GM12878 (cell line): ENCODE measurements around the gene TOMM34. TPM values are rescaled to one million over a fixed set of nuclear protein-coding genes. Genes with fewer than 3 reads are reported as not detected.
A peak's percentile ranks its signal among the peaks of the same experiment; 100 is the strongest.

Experiments
- IKZF1 ChIP-seq: fragments of 450-650 bp; conservative IDR thresholded peaks from 2 replicates; pipeline ENCODE4 v1.6.1; 2017; ENCODE audit warnings: antibody characterized with exemption, mild to moderate bottlenecking
- RCOR1 ChIP-seq: conservative IDR thresholded peaks from 2 replicates; pipeline ENCODE4 v1.6.1; 2012; ENCODE audit warnings: low read depth, low read length, improper control_type of control experiment
- RUNX3 ChIP-seq: IDR thresholded peaks from 2 replicates; pipeline ENCODE4 v1.6.1; 2012; ENCODE audit warnings: low read length, inconsistent platforms
- SIN3A ChIP-seq: IDR thresholded peaks from 2 replicates; pipeline ENCODE4 v1.6.1; 2012; ENCODE audit warnings: low read depth, low read length, improper control_type of control experiment
- SPI1 ChIP-seq: IDR thresholded peaks from 2 replicates; pipeline ENCODE4 v1.6.1; 2011; ENCODE audit warnings: low read depth, mild to moderate bottlenecking, low read length, moderate library complexity, borderline replicate concordance; ENCODE audit not compliant: insufficient read depth
- TARDBP ChIP-seq: IDR thresholded peaks from 2 replicates; pipeline ENCODE4 v1.6.1; 2016; ENCODE audit warnings: borderline replicate concordance
- TCF7 ChIP-seq: IDR thresholded peaks from 2 replicates; pipeline ENCODE4 v1.6.1; 2014; ENCODE audit warnings: antibody characterized with exemption, borderline replicate concordance
- ZBED1 ChIP-seq: IDR thresholded peaks from 2 replicates; pipeline ENCODE4 v1.6.1; 2016; ENCODE audit warnings: borderline replicate concordance
- ZNF24 ChIP-seq: fragments of 450-650 bp; IDR thresholded peaks from 2 replicates; pipeline ENCODE4 v1.6.1; 2017; ENCODE audit warnings: antibody characterized with exemption, mild to moderate bottlenecking
- ZNF687 ChIP-seq: fragments of 450-650 bp; IDR thresholded peaks from 2 replicates; pipeline ENCODE4 v1.6.1; 2017; ENCODE audit warnings: mild to moderate bottlenecking, moderate library complexity
- polyA plus RNA-seq, 11 experiments: library from polyadenylated mRNA; depleted of rRNA in 4 of 11; unstranded in 6 of 11; stranded (reverse) in 5 of 11; fragments of >200 nt; fragmentation: Nextera tagmentation in 4 of 11; fragmentation: Illumina TruSeq in 1 of 11; extraction: Ambion mirVana in 4 of 11; extraction: Trizol in 1 of 11; gene quantifications; 1 replicate in 1 of 11; 2 replicates in 10 of 11; pipeline versions ENCODE4 v1.2.1 to v1.2.3, GENCODE V29; 2011 to 2016; ENCODE audit warnings: inconsistent platforms in 2 of 11, missing spikeins in 2 of 11, low read depth in 1 of 11
- total RNA-seq, 4 experiments: library from RNA; depleted of rRNA in 3 of 4; stranded (reverse); fragments of >200 nt in 3 of 4; fragmentation: Illumina TruSeq in 1 of 4; extraction: Trizol in 1 of 4; gene quantifications; 2 replicates each; pipeline versions ENCODE4 v1.2.1 to v1.2.3, GENCODE V29; 2013 to 2021
- TF ChIP-seq, protein P1 (sequence below): IDR thresholded peaks from 2 replicates; pipeline ENCODE4 v1.6.1; 2012; ENCODE audit warnings: low read depth, low read length, improper control_type of control experiment
- TF ChIP-seq, protein P2 (sequence below): IDR thresholded peaks from 2 replicates; pipeline ENCODE4 v1.6.1; 2011; ENCODE audit warnings: borderline replicate concordance, low read depth, mild to moderate bottlenecking, moderate library complexity, low read length; ENCODE audit not compliant: insufficient read depth, poor library complexity, severe bottlenecking

The TOMM34 gene
- total and polyA plus RNA-seq, 10 of the 15 experiments (the other 5 are each of a cell fraction or from before 2014, with no cell fraction given) = 14.0 to 73.8 (median 43.9) TPM

DNA sequence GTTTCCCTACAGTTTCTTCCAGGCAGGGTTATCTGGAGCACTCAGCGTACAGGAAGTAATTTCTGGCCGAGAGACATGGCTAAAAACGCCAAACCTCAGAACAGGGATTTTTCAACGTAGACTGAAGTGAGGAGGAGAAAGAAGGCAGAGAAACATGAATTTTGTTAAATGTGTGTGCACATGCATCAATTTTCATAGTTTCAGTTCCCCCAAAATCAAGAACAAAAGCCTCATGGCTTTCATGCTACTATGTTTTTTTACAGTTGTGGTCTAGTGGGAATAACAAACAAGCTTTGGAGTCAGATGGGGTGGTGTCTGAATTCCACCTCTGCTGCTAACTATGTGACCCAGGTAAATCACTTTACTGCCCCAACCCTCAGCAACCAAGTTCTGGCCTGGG is 4.9 kb downstream of the TOMM34 start (continued):
- TF ChIP-seq, protein P1, sequence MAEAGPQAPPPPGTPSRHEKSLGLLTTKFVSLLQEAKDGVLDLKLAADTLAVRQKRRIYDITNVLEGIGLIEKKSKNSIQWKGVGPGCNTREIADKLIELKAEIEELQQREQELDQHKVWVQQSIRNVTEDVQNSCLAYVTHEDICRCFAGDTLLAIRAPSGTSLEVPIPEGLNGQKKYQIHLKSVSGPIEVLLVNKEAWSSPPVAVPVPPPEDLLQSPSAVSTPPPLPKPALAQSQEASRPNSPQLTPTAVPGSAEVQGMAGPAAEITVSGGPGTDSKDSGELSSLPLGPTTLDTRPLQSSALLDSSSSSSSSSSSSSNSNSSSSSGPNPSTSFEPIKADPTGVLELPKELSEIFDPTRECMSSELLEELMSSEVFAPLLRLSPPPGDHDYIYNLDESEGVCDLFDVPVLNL = no peak
- TF ChIP-seq ZBED1 (no peak), RUNX3 (peak; percentile 47), SPI1 (peak; percentile 77), RCOR1 (no peak), ZNF24 (0 out of 2 replicates have a peak, but pooled peaks have one; percentile 12), ZNF687 (peak; percentile 27; the same call in 1 of the 2 replicates), TCF7 (no peak), IKZF1 (peak; percentile 43), SIN3A (no peak), TARDBP (no peak)
- TF ChIP-seq, protein P2, sequence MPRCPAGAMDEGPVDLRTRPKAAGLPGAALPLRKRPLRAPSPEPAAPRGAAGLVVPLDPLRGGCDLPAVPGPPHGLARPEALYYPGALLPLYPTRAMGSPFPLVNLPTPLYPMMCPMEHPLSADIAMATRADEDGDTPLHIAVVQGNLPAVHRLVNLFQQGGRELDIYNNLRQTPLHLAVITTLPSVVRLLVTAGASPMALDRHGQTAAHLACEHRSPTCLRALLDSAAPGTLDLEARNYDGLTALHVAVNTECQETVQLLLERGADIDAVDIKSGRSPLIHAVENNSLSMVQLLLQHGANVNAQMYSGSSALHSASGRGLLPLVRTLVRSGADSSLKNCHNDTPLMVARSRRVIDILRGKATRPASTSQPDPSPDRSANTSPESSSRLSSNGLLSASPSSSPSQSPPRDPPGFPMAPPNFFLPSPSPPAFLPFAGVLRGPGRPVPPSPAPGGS = no peak
